HL-60 (cell line): Measurements from ENCODE around the gene CEBPE.
A peak's percentile ranks its signal among the peaks of the same experiment; 100 is the strongest.

ENCODE experiments used
- DNase-seq, 2 experiments: peaks; one replicate each; pipeline ENCODE4 v3.0.0-alpha.2; 2010 to 2020; ENCODE audit warnings: low read depth in 1 of 2, low spot score in 1 of 2
- H3K27ac ChIP-seq: fragments of 250-450 bp; sonication (Bioruptor Pico); replicated peaks from 2 replicates; pipeline ENCODE4 v1.5.1; 2020; ENCODE audit warnings: mild to moderate bottlenecking, moderate library complexity
- H3K27me3 ChIP-seq: fragments of 250-450 bp; sonication (Bioruptor Pico); 2 replicates; pipeline ENCODE4 v1.5.1; 2021; ENCODE audit warnings: mild to moderate bottlenecking, moderate library complexity; ENCODE audit not compliant: insufficient read depth, poor library complexity, severe bottlenecking
- H3K4me3 ChIP-seq: replicated peaks from 2 replicates; pipeline ENCODE4 v1.5.1; 2011; ENCODE audit warnings: mild to moderate bottlenecking, control low read depth, low read length; ENCODE audit not compliant: insufficient read depth
- GABPA ChIP-seq: IDR thresholded peaks from 2 replicates; pipeline ENCODE4 v1.6.1; 2012; ENCODE audit warnings: low read depth
- POLR2AphosphoS5 ChIP-seq: IDR thresholded peaks from 2 replicates; pipeline ENCODE4 v1.6.1; 2012; ENCODE audit warnings: low read depth
- SPI1 ChIP-seq: IDR thresholded peaks from 2 replicates; pipeline ENCODE4 v1.6.1; 2012; ENCODE audit warnings: low read depth, mild to moderate bottlenecking, borderline replicate concordance
- TF ChIP-seq, protein P1 (sequence below): IDR thresholded peaks from 2 replicates; pipeline ENCODE4 v1.6.1; 2012; ENCODE audit warnings: low read depth; ENCODE audit not compliant: insufficient replicate concordance
- TF ChIP-seq, protein P2 (sequence below): IDR thresholded peaks from one replicate; pipeline ENCODE4 v1.5.1; 2011; ENCODE audit warnings: low read length, control low read depth, inconsistent platforms; ENCODE audit not compliant: insufficient read depth

The CEBPE gene

DNA sequence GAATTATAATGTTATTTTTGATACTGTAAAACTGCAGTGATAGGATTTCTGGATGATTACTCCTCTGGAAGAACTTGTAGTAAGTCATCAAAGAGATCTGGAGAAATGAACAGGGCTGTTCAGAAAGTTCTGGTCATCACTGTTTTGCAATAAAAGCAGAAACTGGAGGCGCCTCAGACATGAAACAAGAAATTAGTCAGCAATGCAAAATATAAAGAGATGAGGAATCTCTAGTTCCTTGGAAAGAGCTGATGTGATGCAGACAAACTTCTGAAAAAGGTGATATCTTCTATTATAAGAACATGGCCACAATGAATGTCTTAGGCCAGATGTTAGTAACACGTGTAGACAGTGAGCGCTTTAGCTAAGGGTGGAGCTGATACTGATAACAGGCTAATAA lies 33.6 kb downstream of the CEBPE start:
- no peak for DNase-seq
- no peaks in the 10 kb centered on the region for H3K27me3 ChIP-seq
- no peak overlapping the region for H3K4me3 ChIP-seq
- H3K27ac ChIP-seq, result no peak overlapping the region
- TF ChIP-seq, protein P1, sequence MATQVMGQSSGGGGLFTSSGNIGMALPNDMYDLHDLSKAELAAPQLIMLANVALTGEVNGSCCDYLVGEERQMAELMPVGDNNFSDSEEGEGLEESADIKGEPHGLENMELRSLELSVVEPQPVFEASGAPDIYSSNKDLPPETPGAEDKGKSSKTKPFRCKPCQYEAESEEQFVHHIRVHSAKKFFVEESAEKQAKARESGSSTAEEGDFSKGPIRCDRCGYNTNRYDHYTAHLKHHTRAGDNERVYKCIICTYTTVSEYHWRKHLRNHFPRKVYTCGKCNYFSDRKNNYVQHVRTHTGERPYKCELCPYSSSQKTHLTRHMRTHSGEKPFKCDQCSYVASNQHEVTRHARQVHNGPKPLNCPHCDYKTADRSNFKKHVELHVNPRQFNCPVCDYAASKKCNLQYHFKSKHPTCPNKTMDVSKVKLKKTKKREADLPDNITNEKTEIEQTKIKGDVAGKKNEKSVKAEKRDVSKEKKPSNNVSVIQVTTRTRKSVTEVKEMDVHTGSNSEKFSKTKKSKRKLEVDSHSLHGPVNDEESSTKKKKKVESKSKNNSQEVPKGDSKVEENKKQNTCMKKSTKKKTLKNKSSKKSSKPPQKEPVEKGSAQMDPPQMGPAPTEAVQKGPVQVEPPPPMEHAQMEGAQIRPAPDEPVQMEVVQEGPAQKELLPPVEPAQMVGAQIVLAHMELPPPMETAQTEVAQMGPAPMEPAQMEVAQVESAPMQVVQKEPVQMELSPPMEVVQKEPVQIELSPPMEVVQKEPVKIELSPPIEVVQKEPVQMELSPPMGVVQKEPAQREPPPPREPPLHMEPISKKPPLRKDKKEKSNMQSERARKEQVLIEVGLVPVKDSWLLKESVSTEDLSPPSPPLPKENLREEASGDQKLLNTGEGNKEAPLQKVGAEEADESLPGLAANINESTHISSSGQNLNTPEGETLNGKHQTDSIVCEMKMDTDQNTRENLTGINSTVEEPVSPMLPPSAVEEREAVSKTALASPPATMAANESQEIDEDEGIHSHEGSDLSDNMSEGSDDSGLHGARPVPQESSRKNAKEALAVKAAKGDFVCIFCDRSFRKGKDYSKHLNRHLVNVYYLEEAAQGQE, result no peak
- TF ChIP-seq GABPA, result no peak

DNA sequence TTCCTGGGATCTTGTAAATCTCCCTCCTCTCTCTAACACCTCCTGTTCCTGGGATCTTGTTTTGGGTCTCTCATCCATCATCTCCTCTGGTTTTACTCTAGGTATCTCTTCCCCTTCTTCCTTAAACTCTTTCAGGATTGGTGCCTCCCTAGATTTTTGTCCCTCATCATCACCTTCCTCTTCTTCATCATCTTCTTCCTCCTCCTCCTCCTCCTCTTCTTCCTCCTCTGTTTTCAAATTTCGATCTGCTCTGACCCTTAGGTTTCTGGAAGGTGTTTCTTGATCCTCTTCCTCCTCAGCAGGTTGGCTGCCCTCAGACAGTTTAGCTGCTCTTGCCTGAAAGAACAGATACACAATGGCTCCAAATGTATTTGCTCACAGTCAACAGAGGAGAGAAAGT lies 38.6 kb downstream of the CEBPE start:
- H3K4me3 ChIP-seq, result no peak overlapping the region
- no peak for TF ChIP-seq POLR2AphosphoS5
- TF ChIP-seq, protein P1, result no peak
- TF ChIP-seq GABPA, result no peak
- TF ChIP-seq SPI1, result no peak
- TF ChIP-seq, protein P2, sequence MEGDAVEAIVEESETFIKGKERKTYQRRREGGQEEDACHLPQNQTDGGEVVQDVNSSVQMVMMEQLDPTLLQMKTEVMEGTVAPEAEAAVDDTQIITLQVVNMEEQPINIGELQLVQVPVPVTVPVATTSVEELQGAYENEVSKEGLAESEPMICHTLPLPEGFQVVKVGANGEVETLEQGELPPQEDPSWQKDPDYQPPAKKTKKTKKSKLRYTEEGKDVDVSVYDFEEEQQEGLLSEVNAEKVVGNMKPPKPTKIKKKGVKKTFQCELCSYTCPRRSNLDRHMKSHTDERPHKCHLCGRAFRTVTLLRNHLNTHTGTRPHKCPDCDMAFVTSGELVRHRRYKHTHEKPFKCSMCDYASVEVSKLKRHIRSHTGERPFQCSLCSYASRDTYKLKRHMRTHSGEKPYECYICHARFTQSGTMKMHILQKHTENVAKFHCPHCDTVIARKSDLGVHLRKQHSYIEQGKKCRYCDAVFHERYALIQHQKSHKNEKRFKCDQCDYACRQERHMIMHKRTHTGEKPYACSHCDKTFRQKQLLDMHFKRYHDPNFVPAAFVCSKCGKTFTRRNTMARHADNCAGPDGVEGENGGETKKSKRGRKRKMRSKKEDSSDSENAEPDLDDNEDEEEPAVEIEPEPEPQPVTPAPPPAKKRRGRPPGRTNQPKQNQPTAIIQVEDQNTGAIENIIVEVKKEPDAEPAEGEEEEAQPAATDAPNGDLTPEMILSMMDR, result no peak
- no peak overlapping the region for H3K27ac ChIP-seq
- DNase-seq, result no peak
- no peaks in the 10 kb centered on the region for H3K27me3 ChIP-seq

DNA sequence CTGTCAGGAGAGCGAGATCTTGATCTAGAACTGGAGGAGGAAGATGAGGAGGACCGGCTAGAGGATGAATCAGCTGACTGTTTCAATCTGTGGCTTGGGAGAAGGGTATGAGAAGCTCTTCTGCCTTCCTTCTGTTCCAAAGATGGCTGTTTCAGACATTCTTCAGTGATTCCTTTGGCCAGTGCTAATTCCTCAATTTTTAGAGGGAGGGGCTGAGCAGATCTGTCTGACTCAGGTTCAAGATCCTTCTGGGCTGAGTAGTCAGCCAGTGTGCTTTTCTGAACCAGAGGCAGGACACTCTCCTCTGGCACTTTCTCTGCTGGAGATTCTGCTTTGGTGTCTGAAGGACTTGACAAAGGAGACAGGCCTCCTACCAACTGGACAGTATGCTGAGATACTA lies 39.3 kb downstream of the CEBPE start:
- no peak overlapping the region for H3K4me3 ChIP-seq
- no peaks in the 10 kb centered on the region for H3K27me3 ChIP-seq
- no peak for TF ChIP-seq POLR2AphosphoS5
- no peak for TF ChIP-seq SPI1
- TF ChIP-seq, protein P2, result no peak
- TF ChIP-seq, protein P1, result no peak
- no peak for TF ChIP-seq GABPA
- DNase-seq, result no peak
- no peak overlapping the region for H3K27ac ChIP-seq

DNA sequence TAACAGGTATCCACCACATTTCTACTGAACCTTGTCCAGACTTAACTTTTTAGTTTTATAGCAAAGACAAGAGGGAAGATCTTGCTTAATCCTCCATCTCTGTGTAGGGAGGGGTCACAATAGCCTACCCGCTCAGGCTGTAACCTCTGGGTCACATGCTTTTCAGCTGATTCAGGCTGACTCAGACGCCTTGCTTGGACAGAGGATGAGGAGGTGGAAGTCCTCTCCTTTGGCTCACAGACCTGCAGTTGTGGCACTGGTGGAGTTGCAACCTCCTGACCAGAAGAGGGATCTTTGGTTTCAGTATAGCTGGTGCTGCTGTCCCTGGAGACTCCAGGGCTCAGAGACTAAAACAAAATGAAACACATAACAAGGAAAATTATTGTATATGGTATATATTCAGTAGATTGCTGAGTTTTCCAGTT lies 40.4 kb downstream of the CEBPE start:
- peak; percentile 64 to 82 for DNase-seq
- no peak for TF ChIP-seq SPI1
- TF ChIP-seq, protein P1, result no peak
- Histone ChIP-seq H3K4me3 (no peak overlapping the region), H3K27ac (peak overlapping the region; percentile 41), H3K27me3 (no peaks in the 10 kb centered on the region)
